NCI-H460 (cell line): ENCODE data around the gene OR52I1. TPM values are rescaled to one million over a fixed set of nuclear protein-coding genes. Genes with fewer than 3 reads are reported as not detected.

ENCODE experiments used
- DNase-seq: peaks from one replicate; pipeline ENCODE4 v3.0.0-alpha.2; 2016; ENCODE audit warnings: low read depth; ENCODE audit errors: extremely low read depth
- polyA plus RNA-seq: library from polyadenylated mRNA; depleted of rRNA; stranded (reverse); fragments of >200 nt; gene quantifications from 2 replicates; pipeline ENCODE4 v1.2.3, GENCODE V29; 2014; cell fraction: nucleus; rRNA removed
- total RNA-seq: library from RNA; depleted of rRNA; stranded (reverse); fragments of >200 nt; shearing (Covaris generic); gene quantifications from 2 replicates; pipeline ENCODE4 v1.2.3, GENCODE V29; 2014; rRNA removed

Gene OR52I1, protein sequence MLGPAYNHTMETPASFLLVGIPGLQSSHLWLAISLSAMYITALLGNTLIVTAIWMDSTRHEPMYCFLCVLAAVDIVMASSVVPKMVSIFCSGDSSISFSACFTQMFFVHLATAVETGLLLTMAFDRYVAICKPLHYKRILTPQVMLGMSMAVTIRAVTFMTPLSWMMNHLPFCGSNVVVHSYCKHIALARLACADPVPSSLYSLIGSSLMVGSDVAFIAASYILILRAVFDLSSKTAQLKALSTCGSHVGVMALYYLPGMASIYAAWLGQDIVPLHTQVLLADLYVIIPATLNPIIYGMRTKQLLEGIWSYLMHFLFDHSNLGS
- total RNA-seq = not detected in 2 replicates
- not detected in 2 replicates for polyA plus RNA-seq

DNA sequence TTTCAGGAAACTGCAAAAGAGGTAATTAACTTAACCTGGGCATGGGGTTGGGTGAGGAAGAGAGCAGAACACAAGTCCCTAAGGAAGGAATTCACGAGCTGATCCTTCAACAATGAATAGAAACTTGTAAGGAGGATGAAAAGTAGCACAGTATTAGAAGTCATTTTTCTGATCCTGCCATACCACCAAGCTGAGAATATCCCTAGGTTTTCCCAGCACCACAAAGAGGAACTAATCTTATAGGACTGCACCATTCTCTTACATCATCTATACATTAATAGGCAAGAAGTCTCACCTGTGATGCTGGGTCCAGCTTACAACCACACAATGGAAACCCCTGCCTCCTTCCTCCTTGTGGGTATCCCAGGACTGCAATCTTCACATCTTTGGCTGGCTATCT, at the start of gene OR52I1:
OR52I1 (plus strand) TSS at position 301 of the 400 bp plus-strand sequence; CDS start at position 301, 0 bp downstream.
- DNase-seq = no peak

DNA sequence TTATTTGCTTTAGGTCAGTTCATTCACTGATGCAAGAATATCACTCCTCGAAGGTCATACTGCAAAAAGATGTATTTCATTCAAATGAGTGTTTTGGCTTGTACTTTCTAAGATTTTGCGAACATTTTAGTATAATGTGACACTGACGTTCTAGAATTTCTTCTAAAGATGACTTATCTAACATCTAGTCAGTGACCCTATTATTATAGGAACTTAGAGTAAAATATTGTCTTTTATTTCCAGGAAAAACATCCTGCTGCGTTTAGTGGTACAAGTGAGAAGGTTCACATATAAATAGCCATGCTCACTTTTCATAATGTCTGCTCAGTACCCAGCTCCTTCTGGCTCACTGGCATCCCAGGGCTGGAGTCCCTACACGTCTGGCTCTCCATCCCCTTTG, 48.9 kb upstream of the OR52I1 start, which contains the start of gene OR52M1:
OR52M1 (plus strand) TSS at position 301 of the 400 bp plus-strand sequence; CDS start at position 301, 0 bp downstream.
- DNase-seq = no peak

DNA sequence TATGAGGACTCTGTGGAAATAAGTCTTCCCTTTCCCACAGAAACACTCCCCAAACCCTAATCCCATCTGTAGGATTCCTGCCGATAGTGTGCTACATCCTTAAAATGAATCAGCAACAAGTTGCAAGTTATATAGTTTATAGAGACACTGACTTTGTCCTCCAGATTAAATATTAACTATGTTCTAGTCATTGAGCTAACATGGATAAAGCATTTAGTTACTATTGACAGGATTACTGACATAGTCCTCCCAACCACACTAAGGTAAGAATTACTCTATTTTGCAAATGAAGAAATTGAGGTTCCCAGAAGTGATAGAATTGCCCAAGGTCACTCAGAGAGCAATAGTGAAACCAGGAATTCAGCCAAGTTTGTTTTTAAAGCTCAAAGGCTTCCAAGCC, 47.0 kb upstream of the OR52I1 start:
- no peak for DNase-seq

DNA sequence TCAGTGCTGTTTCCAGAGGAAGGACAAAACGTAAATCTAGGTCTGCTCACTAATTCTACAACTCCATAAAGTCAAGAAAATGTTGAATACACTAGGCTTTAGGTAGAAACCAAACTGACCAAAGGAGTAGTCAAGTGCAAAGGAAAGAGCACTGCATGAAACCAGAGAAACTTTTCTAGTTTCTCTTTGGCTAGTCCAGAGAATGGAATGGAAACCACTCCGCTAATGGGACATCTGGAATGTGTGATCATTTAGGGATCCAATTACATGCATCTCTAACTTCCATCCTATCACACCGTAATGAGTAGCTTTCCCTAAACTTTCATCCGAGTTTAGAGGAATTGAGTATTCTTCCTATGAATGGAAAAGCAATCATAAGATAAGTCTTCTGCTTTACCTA, 46.4 kb upstream of the OR52I1 start:
- DNase-seq = no peak

DNA sequence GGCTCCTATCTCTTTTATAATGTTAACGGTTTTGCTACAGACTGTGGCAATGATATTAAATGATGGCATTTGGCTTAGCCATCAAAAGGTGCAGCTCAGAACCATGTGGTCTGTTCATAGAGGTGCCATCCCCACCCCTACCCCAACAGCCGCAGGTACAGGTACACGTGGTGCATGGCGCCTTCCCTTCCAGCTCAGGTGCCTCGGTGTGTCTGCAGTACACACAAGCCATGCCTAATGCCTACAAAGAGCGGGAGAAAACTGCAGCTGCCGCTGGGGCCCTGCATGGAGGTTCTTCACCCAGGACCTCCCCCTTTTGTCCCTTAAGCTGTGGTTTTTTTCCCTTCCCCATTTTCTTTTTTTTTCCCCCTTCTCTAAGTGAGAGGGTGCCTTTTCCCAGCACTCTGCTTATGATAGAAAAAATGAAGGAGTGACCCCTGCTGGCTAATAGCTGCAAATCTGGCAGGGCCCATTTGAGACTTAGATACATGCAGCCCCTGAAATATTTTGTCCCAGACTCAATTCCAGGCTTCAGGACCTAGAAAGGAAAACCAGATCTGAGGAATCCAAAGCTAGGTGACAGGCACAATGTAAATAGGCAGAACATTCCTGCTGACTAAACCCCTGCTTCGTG, 42.4 kb upstream of the OR52I1 start:
- DNase-seq = no peak

DNA sequence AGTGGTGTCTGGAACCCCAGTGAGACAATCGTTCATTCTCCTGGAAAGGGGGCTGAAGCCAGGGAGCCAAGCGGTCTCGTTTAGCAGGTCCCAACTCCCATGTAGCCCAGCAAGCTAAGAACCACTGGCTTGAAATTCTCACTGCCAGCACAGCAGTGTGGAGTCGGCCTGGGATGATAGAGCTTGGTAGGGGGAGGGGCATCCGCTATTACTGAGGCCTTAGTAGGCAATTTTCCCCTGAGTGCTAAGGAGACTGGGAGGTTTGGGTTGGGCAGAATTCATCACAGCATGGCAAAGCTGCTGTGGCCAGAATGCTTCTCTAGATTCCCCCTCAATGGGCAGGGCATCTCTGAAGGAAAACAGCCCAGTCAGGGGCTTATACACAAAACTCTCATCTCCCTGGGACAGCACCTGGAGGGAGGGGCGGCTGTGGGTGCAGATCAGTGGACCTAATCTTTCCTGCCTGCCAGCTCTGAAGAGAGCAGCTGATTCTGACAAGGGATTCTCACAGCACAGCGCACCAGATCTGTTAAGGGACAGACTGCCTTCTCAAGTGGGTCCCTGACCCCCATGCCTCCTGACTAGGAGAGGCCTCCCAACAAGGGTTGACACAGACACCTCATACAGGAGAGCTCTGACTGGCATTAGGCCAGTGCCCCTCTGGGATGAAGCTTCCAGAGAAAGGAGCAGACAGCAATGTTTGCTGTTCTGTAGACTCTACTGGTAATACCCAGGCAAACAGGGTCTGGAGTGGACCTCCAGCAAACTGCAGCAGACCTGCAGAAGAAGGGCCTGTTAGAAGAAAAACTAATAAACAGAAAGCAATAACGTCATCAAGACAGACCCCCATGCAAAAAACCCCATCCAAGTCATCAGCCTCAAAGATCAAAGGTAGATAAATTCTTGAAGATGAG, 34.1 kb upstream of the OR52I1 start:
- no peak for DNase-seq

DNA sequence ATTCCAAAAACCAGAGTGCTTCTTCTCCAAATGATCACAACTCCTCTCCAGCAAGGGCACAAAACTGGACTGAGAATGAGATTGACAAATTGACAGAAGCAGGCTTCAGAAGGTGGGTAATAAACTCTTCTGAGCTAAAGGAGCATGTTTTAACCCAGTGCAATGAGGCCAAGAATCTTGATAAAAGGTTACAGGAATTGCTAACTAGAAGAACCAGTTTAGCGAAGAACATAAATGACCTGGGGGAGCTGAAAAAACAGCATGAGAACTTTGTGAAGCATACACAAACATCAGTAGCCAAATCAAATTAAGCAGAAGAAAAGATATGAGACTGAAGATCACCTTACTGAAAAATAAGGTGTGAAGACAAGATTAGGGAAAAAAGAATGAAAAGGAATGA, 33.4 kb upstream of the OR52I1 start:
- no peak for DNase-seq

DNA sequence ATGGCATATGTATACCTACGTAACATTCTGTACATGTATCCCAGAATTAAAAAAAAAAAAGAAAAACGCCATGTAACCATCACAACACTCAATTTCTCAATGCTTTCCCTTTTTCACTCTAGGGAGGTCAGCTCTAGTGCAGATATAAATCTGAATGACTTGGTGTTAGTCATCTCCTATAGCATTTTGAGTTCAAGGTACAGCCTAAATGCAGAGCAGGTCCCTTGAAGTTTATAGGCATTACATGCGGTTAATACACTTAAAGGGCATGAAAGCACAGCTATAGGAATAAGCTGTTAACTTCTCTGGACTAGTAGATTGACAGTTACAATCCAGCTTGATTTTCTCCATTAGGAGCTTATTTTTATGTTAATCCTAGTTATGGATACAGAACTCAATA, 28.5 kb upstream of the OR52I1 start:
- DNase-seq = no peak

DNA sequence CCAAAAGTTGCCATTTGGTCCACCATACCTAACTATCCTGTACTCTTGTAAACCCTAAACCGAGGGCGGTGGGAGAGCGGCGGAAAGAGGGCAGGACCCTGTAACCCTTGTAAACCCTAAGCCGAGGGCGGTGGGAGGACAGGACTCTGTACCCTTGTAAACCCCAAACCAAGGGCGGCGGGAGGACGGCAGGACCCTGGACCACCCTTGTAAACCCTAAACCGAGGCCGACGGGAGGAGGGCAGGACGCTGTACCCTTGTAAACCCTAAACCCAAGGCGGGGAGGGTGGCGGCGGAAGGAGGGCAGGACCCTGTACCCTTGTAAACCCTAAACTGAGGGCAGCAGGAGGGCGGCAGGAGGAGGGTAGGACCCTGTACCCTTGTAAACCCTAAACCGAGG, 24.8 kb upstream of the OR52I1 start:
- DNase-seq = no peak

DNA sequence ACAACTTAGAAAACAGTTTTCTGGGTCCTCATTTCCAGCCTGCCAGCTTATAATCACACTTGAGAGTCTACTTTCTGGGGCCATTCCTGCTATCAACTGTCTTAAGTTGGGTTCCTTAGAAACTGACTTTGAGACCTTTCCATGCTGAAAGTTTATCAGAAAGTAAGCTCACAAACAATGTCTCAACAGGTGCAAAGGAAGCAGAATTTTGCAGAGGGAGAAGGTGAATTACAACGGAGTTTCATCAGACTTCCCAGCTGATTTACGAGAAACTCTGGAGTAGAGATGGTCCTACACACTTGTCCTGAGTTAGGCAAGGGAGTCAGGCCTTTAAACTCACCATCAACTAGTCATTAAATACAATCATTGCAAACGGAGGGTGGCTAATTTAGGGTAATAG, 17.0 kb upstream of the OR52I1 start:
- DNase-seq = no peak

DNA sequence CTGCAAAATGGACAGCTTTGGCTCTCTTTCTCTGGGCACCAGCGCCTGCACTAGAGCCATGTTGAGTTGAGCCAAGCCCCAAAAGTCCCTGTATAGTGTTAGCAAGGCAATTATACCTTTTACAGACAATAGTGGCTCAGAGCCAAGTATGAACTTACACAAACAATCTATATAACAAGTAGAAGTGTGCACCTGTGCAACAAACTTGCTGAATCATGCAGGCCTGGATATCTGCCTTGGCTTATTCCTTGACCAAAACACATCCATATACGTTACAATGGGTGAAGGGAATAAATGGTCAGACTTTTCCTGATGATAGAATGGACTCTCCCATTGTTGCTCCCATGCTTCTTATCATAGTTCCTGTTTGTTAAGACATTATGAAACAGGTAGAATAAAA, 16.1 kb upstream of the OR52I1 start:
- DNase-seq = no peak

DNA sequence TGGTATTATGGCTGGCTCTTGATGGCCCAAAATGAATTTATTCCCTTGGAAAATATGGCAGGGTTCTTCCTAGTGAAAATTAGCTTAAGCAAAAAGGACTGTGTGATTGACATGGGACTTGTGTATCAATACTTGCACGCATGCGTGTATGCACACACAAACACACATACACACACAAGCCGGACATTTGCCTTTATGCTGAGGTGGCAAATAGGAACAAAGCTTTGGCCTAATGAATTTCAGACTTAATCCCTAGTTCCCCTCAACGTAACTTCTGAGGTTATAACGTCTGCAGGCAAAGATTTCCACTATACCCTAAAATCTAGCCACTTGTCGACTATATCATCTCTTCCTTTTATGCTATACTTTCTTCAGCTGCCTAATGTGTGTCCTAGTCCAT, 15.2 kb upstream of the OR52I1 start:
- DNase-seq = no peak

DNA sequence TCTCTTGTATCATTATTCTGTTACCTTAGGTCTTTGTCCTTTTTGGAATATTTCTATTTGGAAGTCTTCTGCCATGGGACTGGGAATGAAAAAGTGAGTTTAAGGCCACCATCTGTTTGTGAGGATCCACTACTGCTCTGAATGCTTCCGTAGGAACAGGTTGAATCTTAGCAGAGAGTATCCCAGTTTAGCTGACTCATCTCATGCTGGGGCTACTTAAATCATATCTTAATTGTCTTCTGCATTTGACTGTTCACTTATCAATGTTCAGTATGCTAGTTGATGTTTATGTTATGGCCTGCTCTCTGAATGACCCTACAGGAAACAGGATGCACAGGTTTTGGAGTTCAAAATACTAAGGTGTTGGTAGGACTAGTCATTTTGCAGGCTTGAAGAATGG, 13.7 kb upstream of the OR52I1 start:
- DNase-seq = no peak

DNA sequence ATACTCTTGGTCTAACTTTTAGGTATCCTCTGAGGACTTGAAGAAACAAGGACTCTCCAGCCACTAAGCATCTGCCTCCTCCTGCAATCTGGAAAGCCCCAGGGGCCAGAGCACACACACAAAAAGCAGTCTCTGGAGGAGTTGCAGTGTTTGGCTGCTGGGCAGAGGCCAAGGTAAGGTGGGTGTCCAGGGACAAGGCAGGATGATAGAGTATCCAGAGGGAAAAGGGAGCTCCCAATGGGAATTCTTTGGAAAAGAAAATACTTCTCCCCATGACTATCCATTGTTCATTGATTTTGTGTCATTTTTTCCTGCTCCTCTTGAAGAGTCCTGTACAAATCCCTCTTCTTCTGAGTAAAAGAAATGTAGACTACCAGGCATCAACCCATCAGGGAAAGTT, 12.4 kb upstream of the OR52I1 start, which contains the start of gene OR52I2:
OR52I2 (plus strand) TSS at position 301 of the 400 bp plus-strand sequence.
- DNase-seq = no peak

DNA sequence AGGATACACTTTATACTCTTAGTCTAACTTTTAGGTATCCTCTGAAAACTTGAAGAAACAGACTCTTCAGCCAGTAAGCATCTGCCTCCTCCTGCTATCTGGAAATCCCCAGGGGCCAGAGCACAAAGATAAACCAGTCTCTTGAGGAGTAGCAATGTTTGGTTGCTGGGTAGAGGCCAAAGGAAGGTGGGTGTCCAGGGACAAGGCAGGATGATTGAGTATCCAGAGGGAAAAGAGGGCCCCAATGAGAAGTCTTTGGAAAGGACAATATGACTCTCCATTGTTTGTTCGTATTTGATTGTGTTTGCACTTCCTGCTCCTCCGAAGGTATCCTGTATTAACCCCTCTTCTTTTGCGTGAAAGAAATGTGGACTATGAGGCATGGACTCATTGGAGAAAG, 4.8 kb upstream of the OR52I1 start:
- no peak for DNase-seq

DNA sequence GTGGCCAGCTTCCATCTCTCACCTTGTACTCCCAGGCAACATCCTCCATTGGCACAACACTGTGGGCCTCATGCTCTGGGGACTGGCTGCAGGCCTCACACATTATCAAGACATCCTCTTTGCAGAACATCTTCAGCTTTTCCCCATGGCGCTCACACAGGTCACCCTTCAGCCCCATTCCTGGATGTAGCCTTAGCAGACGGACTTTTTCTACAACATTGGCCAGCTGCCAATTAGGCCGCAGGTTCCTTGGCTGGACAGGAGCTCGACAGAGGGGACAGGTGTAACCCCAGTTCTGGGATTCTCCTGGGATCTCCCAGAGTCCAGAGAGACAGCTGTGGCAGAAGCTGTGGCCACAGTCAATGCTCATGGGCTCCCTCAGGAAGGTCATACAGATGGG, 11.2 kb downstream of the OR52I1 start:
- no peak for DNase-seq

DNA sequence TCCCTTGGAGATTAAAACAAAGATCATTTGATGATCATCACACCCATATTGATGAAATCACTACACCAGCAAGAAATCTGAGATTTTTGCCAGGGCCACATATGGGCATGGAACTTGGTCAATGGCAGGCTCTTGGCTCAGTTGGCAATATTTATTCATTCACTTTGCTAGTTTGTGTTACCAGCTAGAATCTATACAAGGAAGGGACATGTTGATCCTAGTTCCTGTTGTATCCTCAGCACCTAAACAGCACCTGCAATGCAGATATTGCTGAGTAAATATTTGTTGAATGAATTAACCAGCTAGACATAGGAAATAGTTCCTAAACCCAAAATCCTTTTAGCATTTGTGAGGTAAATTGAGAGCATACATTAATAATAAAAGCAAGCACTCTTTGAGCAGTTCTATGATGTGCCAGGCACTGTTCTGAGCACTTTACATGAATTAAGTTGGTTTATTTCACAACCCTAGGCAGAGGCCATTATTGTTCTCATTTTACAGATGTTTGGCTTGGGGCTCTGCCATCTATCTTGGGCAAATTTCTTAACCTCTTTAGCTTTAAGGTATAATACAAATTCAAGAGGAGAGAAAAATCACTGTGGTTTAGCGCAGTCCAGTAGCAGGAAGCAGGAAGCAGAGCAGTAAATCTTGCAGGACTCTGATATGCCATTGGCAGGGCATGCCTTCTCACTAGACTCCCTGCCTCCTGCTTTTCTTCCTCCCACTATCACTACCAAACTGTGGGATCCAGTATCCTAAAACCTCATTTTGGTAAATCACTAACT, 12.6 kb downstream of the OR52I1 start:
- DNase-seq = no peak

DNA sequence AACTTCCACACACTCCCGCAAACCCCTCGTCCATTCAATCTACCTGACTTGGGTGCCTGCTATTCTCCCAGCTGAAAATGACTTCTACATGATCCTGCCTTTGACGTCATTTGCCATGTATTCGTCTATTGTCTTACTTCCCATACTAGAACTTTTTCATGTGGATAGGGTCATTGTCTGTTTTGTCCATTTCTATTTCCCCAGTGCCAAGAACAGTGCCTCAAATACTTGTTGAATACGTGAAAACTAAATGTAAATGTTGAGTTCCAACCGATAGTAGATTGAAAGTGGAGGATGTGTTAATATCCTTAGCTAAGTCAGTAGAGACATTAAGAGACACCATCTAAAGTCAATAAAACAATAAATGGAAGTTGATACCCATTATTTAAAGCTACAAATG, 13.3 kb downstream of the OR52I1 start:
- no peak for DNase-seq

DNA sequence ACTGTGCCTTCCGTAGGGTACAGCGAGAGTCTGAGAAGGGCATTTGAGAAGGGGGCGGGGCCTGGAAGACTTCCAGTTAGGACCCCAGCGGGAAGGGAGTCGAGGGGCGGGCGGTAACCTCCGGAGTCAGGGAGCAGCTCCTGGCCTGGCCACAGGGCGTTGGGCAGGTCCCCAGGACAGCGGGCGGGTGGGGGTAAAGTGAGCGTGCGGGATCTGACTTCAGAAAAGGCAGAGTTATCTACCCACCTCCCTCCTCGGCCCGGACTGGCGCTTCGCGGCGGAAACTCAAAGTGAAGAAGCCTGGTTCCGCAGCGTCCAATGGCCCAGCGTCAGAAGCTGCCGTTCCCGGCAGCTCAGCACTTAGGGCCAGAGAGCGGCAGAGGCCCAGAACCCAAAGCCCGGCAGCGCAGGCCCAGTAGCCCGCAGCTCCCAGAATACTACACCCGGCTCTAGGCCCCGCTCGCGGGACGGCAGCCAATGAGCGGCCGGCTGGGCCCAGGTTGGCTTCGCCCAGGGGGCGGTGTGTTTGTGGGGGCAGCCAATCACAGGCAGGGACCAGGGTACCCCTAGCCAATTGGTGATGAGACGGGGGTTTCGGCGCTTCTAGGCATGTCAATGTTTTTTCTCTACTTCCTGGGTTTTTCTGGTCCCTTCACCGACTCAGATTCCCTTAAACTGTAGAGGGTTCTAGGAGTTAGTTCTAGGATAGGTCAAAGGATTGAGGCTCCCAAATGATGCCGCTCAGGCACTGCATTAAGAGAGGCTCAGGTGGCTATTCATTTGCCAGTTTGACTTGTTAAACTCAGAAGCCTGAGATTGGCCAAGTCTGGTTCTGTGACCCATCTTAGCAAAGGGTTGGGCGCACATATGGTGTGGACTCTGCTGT, 14.2 kb downstream of the OR52I1 start, which contains the start of gene TRIM68:
TRIM68 (minus strand) TSS at position 451 of the 886 bp plus-strand sequence. CDS start 2,727 bp downstream, outside the sequence.
- peak; percentile 87 for DNase-seq
